Nephron progenitor cell (in vitro differentiated cells): ENCODE measurements around the gene NFATC3.

Source experiments
- DNase-seq: peaks from one replicate; pipeline ENCODE4 v3.0.0; 2021
- H3K27ac Mint-ChIP-seq: 2 replicates; pipeline ENCODE4 v1.8.0; 2021; ENCODE audit warnings: mild to moderate bottlenecking, moderate library complexity, mixed read lengths
- H3K27me3 Mint-ChIP-seq: 2 replicates; pipeline ENCODE4 v1.8.0; 2021; ENCODE audit warnings: mild to moderate bottlenecking, low read depth, mixed read lengths; ENCODE audit not compliant: poor library complexity
- H3K36me3 Mint-ChIP-seq: 2 replicates; pipeline ENCODE4 v1.8.0; 2021; ENCODE audit warnings: low read depth, mixed read lengths
- H3K4me1 Mint-ChIP-seq: 2 replicates; pipeline ENCODE4 v1.8.0; 2021; ENCODE audit warnings: mixed read lengths
- H3K4me3 Mint-ChIP-seq: 2 replicates; pipeline ENCODE4 v1.8.0; 2021; ENCODE audit warnings: mild to moderate bottlenecking, moderate library complexity, mixed read lengths
- H3K9me3 Mint-ChIP-seq: 2 replicates; pipeline ENCODE4 v1.8.0; 2021; ENCODE audit warnings: mild to moderate bottlenecking, moderate library complexity, mixed read lengths
- CTCF ChIP-seq: fragments of 200-600 bp; sonication (generic); IDR thresholded peaks from 2 replicates; pipeline ENCODE4 v1.5.0; 2021; ENCODE audit warnings: antibody characterized with exemption

The NFATC3 gene

DNA sequence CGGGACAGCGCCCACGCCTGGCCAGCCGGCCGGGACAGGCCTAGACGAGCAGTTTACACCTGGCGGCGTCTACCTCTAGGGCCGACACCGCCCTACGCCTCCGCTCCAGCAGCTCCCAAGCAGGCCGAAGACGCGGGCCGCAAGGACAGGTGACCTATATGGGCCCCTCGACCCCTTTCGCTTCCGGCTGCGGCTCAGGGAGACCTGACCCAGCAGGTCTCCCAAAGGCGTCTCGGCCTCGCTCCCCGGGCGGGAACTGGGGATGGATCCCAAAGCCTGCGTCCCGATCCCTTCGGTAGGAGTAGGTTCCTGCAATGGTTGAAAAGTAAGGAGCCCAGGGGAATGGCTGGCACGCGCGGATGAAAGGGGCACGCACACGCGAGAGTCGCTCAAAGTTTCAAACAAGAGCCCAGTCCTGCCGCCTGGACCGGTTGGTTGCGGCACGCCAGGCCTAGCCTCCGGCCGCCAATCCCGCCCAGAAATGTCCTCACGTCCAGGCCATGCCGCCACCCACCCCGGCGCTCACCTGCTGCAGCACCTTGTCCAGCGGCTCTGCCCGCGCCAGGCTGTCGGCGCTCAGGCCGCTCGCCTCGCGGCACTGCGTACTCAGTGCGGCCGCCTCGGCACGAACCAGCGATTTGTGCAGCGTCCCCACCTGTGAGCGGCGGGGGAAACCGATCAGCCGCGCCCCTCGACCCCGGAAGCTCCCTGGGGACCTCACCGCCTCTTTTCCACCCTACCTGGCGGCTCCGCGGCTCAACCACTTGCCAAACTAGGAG lies 150.1 kb downstream of the NFATC3 start:
- H3K4me3 Mint-ChIP-seq = peak overlapping the region; percentile 76
- DNase-seq = peak; percentile 46

GRCh38 chr16:68235887-68236136 lies 150.6 kb downstream of the NFATC3 start, which contains the start of gene ESRP2:
Gene ESRP2 (minus strand): TSS chr16:68236127. CDS start chr16:68236045, 82 bp downstream.
- Mint-ChIP-seq H3K9me3 (peaks cover 4% of the 10 kb centered on the region), H3K4me3 (peak within 1 kb of the TSS; percentile 81), H3K27ac (no peak within 1 kb of the TSS), H3K36me3 (no peaks in the 10 kb centered on the region), H3K27me3 (peaks cover 65% of the 10 kb centered on the region), H3K4me1 (peaks cover 35% of the 10 kb centered on the region)
- peak; percentile 53 for DNase-seq
- TF ChIP-seq CTCF = no peak

More for the DNA sequence above, 150.1 kb downstream of the NFATC3 start:
- no peak for TF ChIP-seq CTCF
- no peak overlapping the region for H3K27ac Mint-ChIP-seq
- H3K4me1 Mint-ChIP-seq = peaks cover 35% of the 10 kb centered on the region
- no peaks in the 10 kb centered on the region for H3K36me3 Mint-ChIP-seq
- H3K9me3 Mint-ChIP-seq = peaks cover 4% of the 10 kb centered on the region
- peaks cover 68% of the 10 kb centered on the region for H3K27me3 Mint-ChIP-seq

DNA sequence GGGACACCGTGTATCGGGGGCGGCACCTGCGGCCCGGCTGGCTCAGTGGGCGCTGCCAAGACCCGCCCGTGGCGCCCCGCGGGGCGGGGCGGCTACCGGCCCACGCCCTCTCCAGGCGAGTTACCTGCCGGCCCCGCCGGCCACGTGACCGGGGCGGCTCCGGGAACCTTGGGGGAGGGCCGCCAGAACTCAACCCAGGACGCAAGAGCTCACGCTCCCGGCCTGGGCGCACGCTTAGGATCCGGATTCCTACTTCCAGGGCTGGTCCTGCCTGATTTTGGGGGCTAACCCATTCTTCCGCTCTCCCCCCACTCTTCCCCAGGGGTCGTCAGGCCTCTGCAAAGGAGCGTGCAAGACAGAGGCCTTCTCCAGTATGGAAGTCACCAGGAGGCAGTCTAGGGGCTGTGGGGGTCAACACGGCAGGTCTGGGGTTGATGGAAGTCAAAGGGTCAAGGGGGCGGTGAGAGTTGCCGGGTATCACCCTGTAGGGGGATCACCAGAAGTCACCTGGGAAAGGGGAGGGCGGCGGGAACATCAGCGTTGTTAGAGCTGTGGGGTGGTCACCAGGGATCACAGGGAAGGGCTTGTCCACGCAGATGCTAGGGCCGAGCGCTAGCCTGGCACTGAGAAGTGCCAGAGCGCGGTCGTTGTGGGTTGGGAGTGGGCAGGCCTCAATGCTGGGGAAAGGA lies 151.1 kb downstream of the NFATC3 start:
- Mint-ChIP-seq H3K9me3 (peaks cover 4% of the 10 kb centered on the region), H3K36me3 (no peaks in the 10 kb centered on the region), H3K4me1 (peaks cover 35% of the 10 kb centered on the region), H3K27ac (no peak overlapping the region), H3K27me3 (peaks cover 64% of the 10 kb centered on the region), H3K4me3 (peak overlapping the region; percentile 81)
- no peak for DNase-seq
- no peak for TF ChIP-seq CTCF

GRCh38 chr16:68236826-68237242 lies 151.7 kb downstream of the NFATC3 start:
- no peaks in the 10 kb centered on the region for H3K36me3 Mint-ChIP-seq

GRCh38 chr16:68237243-68238028 lies 152.3 kb downstream of the NFATC3 start:
- peaks cover 4% of the 10 kb centered on the region for H3K9me3 Mint-ChIP-seq
- peak; percentile 98 for DNase-seq
- H3K27ac Mint-ChIP-seq = peak overlapping the region; percentile 31
- no peak for TF ChIP-seq CTCF
- no peaks in the 10 kb centered on the region for H3K36me3 Mint-ChIP-seq
- H3K4me1 Mint-ChIP-seq = peaks cover 34% of the 10 kb centered on the region
- peak overlapping the region; percentile 81 for H3K4me3 Mint-ChIP-seq
- peaks cover 61% of the 10 kb centered on the region for H3K27me3 Mint-ChIP-seq

More at GRCh38 chr16:68236826-68237242, 151.7 kb downstream of the NFATC3 start:
- peak; percentile 30 for DNase-seq
- H3K4me1 Mint-ChIP-seq = peaks cover 35% of the 10 kb centered on the region
- peak overlapping the region; percentile 81 for H3K4me3 Mint-ChIP-seq
- H3K27me3 Mint-ChIP-seq = peaks cover 61% of the 10 kb centered on the region
- H3K27ac Mint-ChIP-seq = no peak overlapping the region
- no peak for TF ChIP-seq CTCF
- peaks cover 4% of the 10 kb centered on the region for H3K9me3 Mint-ChIP-seq
